22Rv1 (cell line): ENCODE measurements around the gene LRRC63.

Source experiments
- CTCF ChIP-seq: fragments of 450-650 bp; IDR thresholded peaks from 2 replicates; pipeline ENCODE4 v1.5.1; 2017; ENCODE audit warnings: mild to moderate bottlenecking
- ZFX ChIP-seq: fragments of 450-650 bp; IDR thresholded peaks from 2 replicates; pipeline ENCODE4 v1.6.1; 2017; ENCODE audit warnings: antibody characterized with exemption, borderline replicate concordance

DNA sequence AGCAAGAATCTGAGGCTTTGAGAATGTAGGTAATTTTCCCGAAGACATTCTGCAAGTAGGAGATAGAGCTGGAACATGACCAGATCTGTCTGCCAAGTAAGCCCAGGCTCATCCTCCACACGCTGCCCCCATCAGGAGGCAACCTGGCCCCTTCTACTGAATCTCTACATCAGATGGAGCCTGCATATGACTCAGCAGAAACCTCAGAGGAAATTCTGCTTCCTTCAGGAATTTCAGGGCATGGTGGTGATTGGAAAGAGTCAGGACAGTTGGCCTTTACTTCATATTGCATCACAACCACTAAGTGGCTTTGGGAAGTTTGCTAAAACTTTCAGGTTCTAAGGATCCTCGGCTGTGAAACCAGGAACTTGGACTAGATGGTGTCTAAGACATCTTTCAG lies 85.2 kb downstream of the LRRC63 start:
- TF ChIP-seq CTCF, result no peak
- TF ChIP-seq ZFX, result no peak
